Heart left ventricle (tissue), 16 donors: ENCODE data around the gene TRH. TPM values are rescaled to one million over a fixed set of nuclear protein-coding genes. Genes with fewer than 3 reads are reported as not detected.

Experiments used
- ATAC-seq, 4 donors: fragments of 200-7000 bp; cut with Tn5 transposase; one replicate each; pipeline ENCODE4 v1.9.1; 2020 to 2022; ENCODE audit warnings: moderate library complexity in 4 of 4, mild to moderate bottlenecking in 3 of 4, moderate number of reproducible peaks in 1 of 4
- DNase-seq, 5 donors: peaks; one replicate each; pipeline ENCODE4 v3.0.0-alpha.2; 2020
- H3K27ac ChIP-seq, 12 donors: fragments of 200-600 bp; sonication (generic) in 4 of 12; one replicate each; pipeline versions ENCODE4 v1.5.0 to v1.8.0; 2016 to 2022; ENCODE audit warnings: mild to moderate bottlenecking in 2 of 12
- H3K27me3 ChIP-seq, 9 donors: fragments of 200-600 bp; sonication (generic) in 2 of 9; one replicate each; pipeline versions ENCODE4 v1.5.1 to v1.8.0; 2016 to 2022; ENCODE audit warnings: mild to moderate bottlenecking in 3 of 9
- H3K36me3 ChIP-seq, 9 donors: fragments of 200-600 bp; sonication (generic) in 2 of 9; one replicate each; pipeline versions ENCODE4 v1.5.0 to v1.8.0; 2018 to 2022; ENCODE audit warnings: mild to moderate bottlenecking in 2 of 9
- H3K4me1 ChIP-seq, 12 donors: fragments of 200-600 bp; sonication (generic) in 4 of 12; one replicate each; pipeline versions ENCODE4 v1.5.0 to v1.8.0; 2016 to 2022; ENCODE audit warnings: mild to moderate bottlenecking in 3 of 12
- H3K4me3 ChIP-seq, 12 donors: fragments of 200-600 bp; sonication (generic) in 4 of 12; one replicate each; pipeline versions ENCODE4 v1.5.0 to v1.8.0; 2017 to 2022; ENCODE audit warnings: mild to moderate bottlenecking in 9 of 12, moderate library complexity in 4 of 12
- H3K9me3 ChIP-seq, 12 donors: fragments of 200-600 bp; sonication (generic) in 4 of 12; one replicate each; pipeline versions ENCODE4 v1.5.0 to v1.8.0; 2016 to 2022; ENCODE audit warnings: mild to moderate bottlenecking in 1 of 12
- POLR2A ChIP-seq, 2 donors: fragments of 450-650 bp; IDR thresholded peaks; one replicate each; pipeline ENCODE4 v1.6.1; 2017; ENCODE audit warnings: antibody characterized with exemption in 2 of 2, mild to moderate bottlenecking in 2 of 2, moderate library complexity in 2 of 2
- WGBS, 4 donors: extraction: QIAGEN DNeasy Blood & Tissue Kit in 2 of 4; methylation state at CpG; one replicate each; pipeline versions ENCODE4 v1.1.5 to v1.1.7; 2013 to 2018; 5-methylcytosine and 5-hydroxymethylcytosine counted together
- intact Hi-C, 10 donors: fragments of 100-400 bp; cut with DNase I; formaldehyde crosslinking; loops; one replicate each; pipeline versions ENCODE4 v1.11.1 to v1.14.2; 2022
- long read RNA-seq, 3 donors: library from polyadenylated mRNA; unstranded; transcript quantifications; one replicate each; pipeline ENCODE4 v2.0.0, GENCODE V29; 2020 to 2021
- polyA plus RNA-seq, 2 donors: library from polyadenylated mRNA; stranded (reverse); fragments of 200-250 nt; gene quantifications; one replicate each; pipeline ENCODE4 v1.2.3, GENCODE V29; 2013
- total RNA-seq, 9 donors: library from RNA; depleted of rRNA in 2 of 9; stranded (reverse); fragments of >200 nt in 2 of 9; fragmentation: NEBNext Ultra II Directional in 3 of 9; extraction: Animal tissue kit (Norgen Biotek cat#: 25700) in 3 of 9; gene quantifications; one replicate each; pipeline versions ENCODE4 v1.1.0 to v1.2.4, GENCODE V29; 2016 to 2023
- TF ChIP-seq, protein P1 (sequence below), 12 donors: fragments of 200-600 bp; sonication (generic) in 4 of 12; IDR thresholded peaks; one replicate each; pipeline versions ENCODE4 v1.5.0 to v1.8.0; 2018 to 2022; ENCODE audit warnings: antibody characterized with exemption in 12 of 12, mild to moderate bottlenecking in 5 of 12
- donor health status: ischemic (EF 13 %, LVEDD 7.1; RV severe dilation, severe dysfunction).
- donor health status: healthy with polysubstance abuse.
- donor health status: DM: no; HTN: yes; CAD: no.
- donor health status: DM: no; HTN: no; CAD: no.
- donor health status: ischemic (EF 25% LVEDD 6.9; RV normal size, moderate dysfunction).
- donor health status: ischemic (EF 25% LVEDD 5.7; RV mildly dilated, moderate dysfunction).
- donor health status: healthy.
- donor health status: DM: yes; HTN: yes; CAD: no.
- donor health status: ischemic (EF 35%, LVEDD 5.7; RV mildly dilated, moderate dysfunction).
- donor health status: nonischemic (EF 11% LVEDD 7.7; RV severe dilation, severe dysfunction).
- donor health status: DM: yes; HTN: yes; CAD: no.
- donor health status: PGD.
- donor health status: ischemic (EF 29% LVEDD 5.4; RV normal size, mild dysfunction).
- donor health status: nonischemic (EF 23%, LVEDD 6.1; RV moderate dilation, normal function).

Gene TRH, protein sequence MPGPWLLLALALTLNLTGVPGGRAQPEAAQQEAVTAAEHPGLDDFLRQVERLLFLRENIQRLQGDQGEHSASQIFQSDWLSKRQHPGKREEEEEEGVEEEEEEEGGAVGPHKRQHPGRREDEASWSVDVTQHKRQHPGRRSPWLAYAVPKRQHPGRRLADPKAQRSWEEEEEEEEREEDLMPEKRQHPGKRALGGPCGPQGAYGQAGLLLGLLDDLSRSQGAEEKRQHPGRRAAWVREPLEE
- total RNA-seq, result not detected
- not detected for polyA plus RNA-seq
- long read RNA-seq, donor 1, result 0 reads
- long read RNA-seq, donor 2, result 0 reads
- long read RNA-seq, donor 3, result 0 reads

GRCh38 chr3:129974564-129974832 lies at the start of gene TRH:
TRH (plus strand) TSS chr3:129974720; CDS start chr3:129975817, 1,097 bp downstream.
- H3K27ac ChIP-seq, result no peak within 1 kb of the TSS
- ATAC-seq (no peak), DNase-seq (no peak)
- 0 to 1% (median 1%) methylated on average over 11 to 30 of the region's 30 CpGs for WGBS, 4 donors
- no peaks in the 10 kb centered on the region for H3K9me3 ChIP-seq
- TF ChIP-seq POLR2A (IDR thresholded peaks at IDR 0.05), result no peak
- TF ChIP-seq, protein P1, sequence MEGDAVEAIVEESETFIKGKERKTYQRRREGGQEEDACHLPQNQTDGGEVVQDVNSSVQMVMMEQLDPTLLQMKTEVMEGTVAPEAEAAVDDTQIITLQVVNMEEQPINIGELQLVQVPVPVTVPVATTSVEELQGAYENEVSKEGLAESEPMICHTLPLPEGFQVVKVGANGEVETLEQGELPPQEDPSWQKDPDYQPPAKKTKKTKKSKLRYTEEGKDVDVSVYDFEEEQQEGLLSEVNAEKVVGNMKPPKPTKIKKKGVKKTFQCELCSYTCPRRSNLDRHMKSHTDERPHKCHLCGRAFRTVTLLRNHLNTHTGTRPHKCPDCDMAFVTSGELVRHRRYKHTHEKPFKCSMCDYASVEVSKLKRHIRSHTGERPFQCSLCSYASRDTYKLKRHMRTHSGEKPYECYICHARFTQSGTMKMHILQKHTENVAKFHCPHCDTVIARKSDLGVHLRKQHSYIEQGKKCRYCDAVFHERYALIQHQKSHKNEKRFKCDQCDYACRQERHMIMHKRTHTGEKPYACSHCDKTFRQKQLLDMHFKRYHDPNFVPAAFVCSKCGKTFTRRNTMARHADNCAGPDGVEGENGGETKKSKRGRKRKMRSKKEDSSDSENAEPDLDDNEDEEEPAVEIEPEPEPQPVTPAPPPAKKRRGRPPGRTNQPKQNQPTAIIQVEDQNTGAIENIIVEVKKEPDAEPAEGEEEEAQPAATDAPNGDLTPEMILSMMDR (IDR thresholded peaks at IDR 0.05), result no peak
- H3K4me3 ChIP-seq, result peak within 1 kb of the TSS; percentile 8 to 40 (median 23)
- intact Hi-C loops, result no loop called here
- H3K27me3 ChIP-seq, result peaks cover 28 to 60% (median 42%) of the 10 kb centered on the region in 9 donors
- H3K4me1 ChIP-seq, result peaks cover 0 to 17% (median 14%) of the 10 kb centered on the region in 12 donors
- H3K36me3 ChIP-seq, result no peaks in the 10 kb centered on the region

DNA sequence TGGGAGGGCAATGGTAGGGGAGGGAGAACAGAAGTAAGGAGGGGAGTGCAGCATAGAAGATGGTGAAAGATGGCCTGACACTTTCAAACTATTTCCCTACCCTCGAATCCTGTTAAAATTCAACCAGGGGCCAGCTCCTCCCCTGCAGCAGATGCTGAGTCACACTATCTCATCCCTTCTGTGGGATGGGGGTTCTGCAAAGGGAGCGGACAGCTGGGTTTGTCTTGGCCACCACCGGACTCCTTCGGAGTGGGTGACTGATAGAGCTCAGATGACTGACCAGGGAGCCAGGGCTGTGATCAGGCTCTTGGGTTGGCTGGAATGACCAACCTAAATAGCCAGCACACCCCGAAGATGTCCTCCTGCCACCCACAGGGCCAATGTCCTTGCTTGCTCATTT lies 47.4 kb upstream of the TRH start:
- intact Hi-C loops, result no loop called here
- Histone ChIP-seq H3K4me1 (no peaks in the 10 kb centered on the region), H3K9me3 (peaks cover 0 to 46% (median 17%) of the 10 kb centered on the region in 12 donors), H3K4me3 (no peak overlapping the region), H3K36me3 (no peaks in the 10 kb centered on the region), H3K27ac (no peak overlapping the region), H3K27me3 (no peaks in the 10 kb centered on the region)
- DNase-seq, result no peak
- no peak for ATAC-seq
- 59 to 76% (median 65%) methylated on average over 2 to 5 of the region's 5 CpGs for WGBS, 4 donors
- TF ChIP-seq, protein P1 (IDR thresholded peaks at IDR 0.05), result no peak
- TF ChIP-seq POLR2A (IDR thresholded peaks at IDR 0.05), result no peak

DNA sequence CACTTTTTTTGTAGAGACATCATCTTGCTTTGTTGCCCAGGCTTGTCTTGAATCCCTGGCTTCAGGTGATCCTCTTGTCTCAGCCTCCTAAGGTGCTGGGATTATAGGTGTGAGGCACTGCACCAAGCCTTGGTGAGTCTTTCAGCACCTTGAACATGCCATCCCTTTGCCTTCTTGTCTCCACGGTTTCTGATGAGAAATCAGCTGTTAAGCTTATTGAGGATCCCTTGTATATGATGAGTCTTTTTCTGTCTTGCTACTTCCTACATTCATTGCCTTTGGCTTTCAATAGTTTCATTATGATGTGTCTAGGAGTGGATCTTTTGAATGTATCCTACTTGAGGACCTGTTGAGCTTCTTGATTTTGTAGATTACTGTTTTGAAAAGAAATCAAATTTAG lies 45.1 kb upstream of the TRH start:
- intact Hi-C loops, result no loop called here
- Histone ChIP-seq H3K4me1 (peaks cover 0 to 3% (median 0%) of the 10 kb centered on the region in 12 donors), H3K4me3 (no peak overlapping the region), H3K36me3 (no peaks in the 10 kb centered on the region), H3K9me3 (peaks cover 0 to 35% (median 13%) of the 10 kb centered on the region in 12 donors), H3K27ac (no peak overlapping the region), H3K27me3 (no peaks in the 10 kb centered on the region)
- ATAC-seq (no peak), DNase-seq (no peak)
- WGBS, 4 donors, result 72 to 83% (median 80%) methylated on average over 1 of the region's 1 CpG
- TF ChIP-seq, protein P1 (IDR thresholded peaks at IDR 0.05), result no peak
- no peak for TF ChIP-seq POLR2A (IDR thresholded peaks at IDR 0.05)

DNA sequence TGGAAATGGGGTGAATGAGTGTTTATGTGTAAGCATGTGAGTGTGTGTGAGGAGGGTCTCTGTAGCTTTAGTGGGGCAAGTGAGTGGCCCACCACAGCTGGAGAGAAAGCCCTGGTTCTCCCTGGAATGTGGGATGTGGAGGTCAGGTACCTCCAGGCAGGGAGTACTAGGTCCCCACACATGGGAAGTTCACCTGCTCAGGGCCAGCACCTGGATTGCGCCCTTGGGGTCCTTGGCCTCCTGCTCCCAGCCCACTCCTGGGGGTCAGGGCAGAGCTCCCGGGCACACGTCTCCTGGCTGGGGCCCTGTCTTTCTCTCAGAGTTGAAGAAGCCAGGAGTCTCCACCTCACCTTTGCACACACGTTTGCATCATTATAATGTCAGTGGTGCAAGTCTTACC lies 41.0 kb upstream of the TRH start:
- H3K9me3 ChIP-seq, result peaks cover 0 to 29% (median 13%) of the 10 kb centered on the region in 12 donors
- H3K4me1 ChIP-seq, result peaks cover 0 to 9% (median 0%) of the 10 kb centered on the region in 12 donors
- no peak for TF ChIP-seq POLR2A (IDR thresholded peaks at IDR 0.05)
- TF ChIP-seq, protein P1 (IDR thresholded peaks at IDR 0.05), result no peak
- intact Hi-C loops, result loop anchor here (1.0 to 10.0 kb wide), 13 partner anchors 99 to 551 kb away; no protein-coding TSS in a partner anchor
- DNase-seq, result no peak
- no peaks in the 10 kb centered on the region for H3K27me3 ChIP-seq
- no peak overlapping the region for H3K27ac ChIP-seq
- WGBS, 4 donors, result 85 to 91% (median 86%) methylated on average over 4 of the region's 4 CpGs
- ATAC-seq, result no peak
- no peaks in the 10 kb centered on the region for H3K36me3 ChIP-seq
- H3K4me3 ChIP-seq, result no peak overlapping the region
